22Rv1 (cell line): Measurements from ENCODE around the gene DNAJB5.

Source experiments
- ZFX ChIP-seq: fragments of 450-650 bp; IDR thresholded peaks from 2 replicates; pipeline ENCODE4 v1.6.1; 2017; ENCODE audit warnings: antibody characterized with exemption, borderline replicate concordance
- TF ChIP-seq, protein P1 (sequence below): fragments of 450-650 bp; IDR thresholded peaks from 2 replicates; pipeline ENCODE4 v1.5.1; 2017; ENCODE audit warnings: mild to moderate bottlenecking

GRCh38 chr9:35035851-35036701 is 46.5 kb downstream of the DNAJB5 start:
- TF ChIP-seq, protein P1, sequence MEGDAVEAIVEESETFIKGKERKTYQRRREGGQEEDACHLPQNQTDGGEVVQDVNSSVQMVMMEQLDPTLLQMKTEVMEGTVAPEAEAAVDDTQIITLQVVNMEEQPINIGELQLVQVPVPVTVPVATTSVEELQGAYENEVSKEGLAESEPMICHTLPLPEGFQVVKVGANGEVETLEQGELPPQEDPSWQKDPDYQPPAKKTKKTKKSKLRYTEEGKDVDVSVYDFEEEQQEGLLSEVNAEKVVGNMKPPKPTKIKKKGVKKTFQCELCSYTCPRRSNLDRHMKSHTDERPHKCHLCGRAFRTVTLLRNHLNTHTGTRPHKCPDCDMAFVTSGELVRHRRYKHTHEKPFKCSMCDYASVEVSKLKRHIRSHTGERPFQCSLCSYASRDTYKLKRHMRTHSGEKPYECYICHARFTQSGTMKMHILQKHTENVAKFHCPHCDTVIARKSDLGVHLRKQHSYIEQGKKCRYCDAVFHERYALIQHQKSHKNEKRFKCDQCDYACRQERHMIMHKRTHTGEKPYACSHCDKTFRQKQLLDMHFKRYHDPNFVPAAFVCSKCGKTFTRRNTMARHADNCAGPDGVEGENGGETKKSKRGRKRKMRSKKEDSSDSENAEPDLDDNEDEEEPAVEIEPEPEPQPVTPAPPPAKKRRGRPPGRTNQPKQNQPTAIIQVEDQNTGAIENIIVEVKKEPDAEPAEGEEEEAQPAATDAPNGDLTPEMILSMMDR = no peak
- TF ChIP-seq ZFX = no peak
